Erythroblast (primary cell): ENCODE data around the gene NSFL1C.

ENCODE experiments used
- GATA1 ChIP-seq: IDR thresholded peaks from 2 replicates; pipeline ENCODE4 v1.6.1; 2011; ENCODE audit warnings: low read depth, mild to moderate bottlenecking, control low read depth, low read length, moderate library complexity
- POLR2A ChIP-seq: IDR thresholded peaks from 2 replicates; pipeline ENCODE4 v1.6.1; 2011; ENCODE audit warnings: mild to moderate bottlenecking, low read length

DNA sequence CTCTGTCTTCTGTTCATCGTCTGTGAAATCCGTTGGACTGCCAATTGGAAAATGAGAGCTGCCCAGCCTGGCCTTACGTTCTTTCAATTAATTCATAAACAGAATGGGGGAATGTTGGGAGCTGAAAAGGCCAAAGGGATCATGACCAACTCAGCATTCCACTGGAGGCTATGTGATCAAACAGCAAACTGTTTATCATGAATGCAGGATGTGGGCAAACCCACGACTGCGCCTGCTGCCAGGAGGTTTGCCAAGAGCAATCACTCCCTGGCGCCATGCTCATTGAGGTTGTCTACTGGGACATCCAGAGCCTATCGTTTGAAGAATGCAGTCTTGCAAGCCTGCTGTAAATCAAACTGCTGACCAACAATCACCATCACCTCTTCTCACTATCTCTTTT lies 64.5 kb downstream of the NSFL1C start:
- TF ChIP-seq POLR2A (no peak), GATA1 (no peak)
